Transverse colon (tissue), 4 donors: ENCODE measurements around the gene KMT2B. TPM values are rescaled to one million over a fixed set of nuclear protein-coding genes. Genes with fewer than 3 reads are reported as not detected.
A peak's percentile ranks its signal among the peaks of the same experiment; 100 is the strongest.

Experiments
- DNase-seq: peaks from one replicate; pipeline ENCODE4 v3.0.0-alpha.2; 2019
- H3K27ac ChIP-seq, 4 donors: fragments of 200-600 bp; sonication (generic); 2 replicates each; pipeline ENCODE4 v1.5.1; 2016 to 2018; ENCODE audit warnings: inconsistent platforms in 4 of 4
- H3K27me3 ChIP-seq: fragments of 200-600 bp; sonication (generic); 2 replicates; pipeline ENCODE4 v1.5.1; 2017; ENCODE audit warnings: inconsistent platforms
- H3K36me3 ChIP-seq, 4 donors: fragments of 200-600 bp; sonication (generic); 2 replicates each; pipeline ENCODE4 v1.5.1; 2017 to 2019; ENCODE audit warnings: inconsistent platforms in 4 of 4
- H3K4me1 ChIP-seq, 4 donors: fragments of 200-600 bp; sonication (generic); 2 replicates each; pipeline ENCODE4 v1.5.1; 2017 to 2020; ENCODE audit warnings: inconsistent platforms in 4 of 4
- H3K4me3 ChIP-seq, 4 donors: fragments of 200-600 bp; sonication (generic); 1 replicate in 1 of 4; 2 replicates in 3 of 4; pipeline versions ENCODE4 v1.5.1 to v1.6.1; 2017 to 2019; ENCODE audit warnings: inconsistent platforms in 4 of 4
- H3K9me3 ChIP-seq, 2 donors: fragments of 200-600 bp; sonication (generic); 2 replicates each; pipeline ENCODE4 v1.5.1; 2017 to 2019; ENCODE audit warnings: inconsistent platforms in 2 of 2
- EP300 ChIP-seq: sonication (generic); formaldehyde crosslinking; IDR thresholded peaks from one replicate; pipeline ENCODE4 v1.6.1; 2017; ENCODE audit warnings: antibody characterized with exemption, low read depth
- POLR2A ChIP-seq: fragments of 450-650 bp; IDR thresholded peaks from one replicate; pipeline ENCODE4 v1.6.1; 2016; ENCODE audit warnings: antibody characterized with exemption, mild to moderate bottlenecking, moderate library complexity
- POLR2AphosphoS5 ChIP-seq, 3 donors: sonication (generic); formaldehyde crosslinking; IDR thresholded peaks; one replicate each; pipeline ENCODE4 v1.6.1; 2016; ENCODE audit warnings: antibody characterized with exemption in 3 of 3
- WGBS, 2 donors: methylation state at CpG; one replicate each; pipeline ENCODE4 v1.1.5; 2018; ENCODE audit warnings: low coverage in 1 of 2; 5-methylcytosine and 5-hydroxymethylcytosine counted together
- in situ Hi-C, 4 donors: fragments of 200-750 bp; cut with MboI; loops; one replicate each; pipeline versions ENCODE4 v1.15.0 to v1.15.1; 2017; ENCODE audit warnings: low sequenced_read_pairs in 3 of 4, low pct_ligation_motif_present in 1 of 4, low pct_unique_long_range_greater_than_20kb in 1 of 4
- intact Hi-C: fragments of 100-400 bp; cut with DNase I; formaldehyde crosslinking; loops from one replicate; pipeline ENCODE4 v1.15.1; 2023; ENCODE audit warnings: low total_unique reads
- total RNA-seq, 4 donors: library from RNA; depleted of rRNA; stranded (reverse); fragments of >200 nt; gene quantifications; one replicate each; pipeline ENCODE4 v1.1.0, GENCODE V29; 2016
- TF ChIP-seq, protein P1 (sequence below), 5 experiments: fragments of 200-600 bp in 3 of 5; fragments of 450-650 bp in 2 of 5; sonication (generic) in 3 of 5; IDR thresholded peaks; 1 replicate in 2 of 5; 2 replicates in 3 of 5; pipeline ENCODE4 v1.5.1; 2016 to 2017; ENCODE audit warnings: antibody characterized with exemption in 5 of 5, inconsistent platforms in 3 of 5, mild to moderate bottlenecking in 2 of 5, moderate library complexity in 1 of 5

Gene KMT2B
- total RNA-seq, 4 donors from 2014 or later, result 31.8 to 63.9 (median 50.7) TPM

DNA sequence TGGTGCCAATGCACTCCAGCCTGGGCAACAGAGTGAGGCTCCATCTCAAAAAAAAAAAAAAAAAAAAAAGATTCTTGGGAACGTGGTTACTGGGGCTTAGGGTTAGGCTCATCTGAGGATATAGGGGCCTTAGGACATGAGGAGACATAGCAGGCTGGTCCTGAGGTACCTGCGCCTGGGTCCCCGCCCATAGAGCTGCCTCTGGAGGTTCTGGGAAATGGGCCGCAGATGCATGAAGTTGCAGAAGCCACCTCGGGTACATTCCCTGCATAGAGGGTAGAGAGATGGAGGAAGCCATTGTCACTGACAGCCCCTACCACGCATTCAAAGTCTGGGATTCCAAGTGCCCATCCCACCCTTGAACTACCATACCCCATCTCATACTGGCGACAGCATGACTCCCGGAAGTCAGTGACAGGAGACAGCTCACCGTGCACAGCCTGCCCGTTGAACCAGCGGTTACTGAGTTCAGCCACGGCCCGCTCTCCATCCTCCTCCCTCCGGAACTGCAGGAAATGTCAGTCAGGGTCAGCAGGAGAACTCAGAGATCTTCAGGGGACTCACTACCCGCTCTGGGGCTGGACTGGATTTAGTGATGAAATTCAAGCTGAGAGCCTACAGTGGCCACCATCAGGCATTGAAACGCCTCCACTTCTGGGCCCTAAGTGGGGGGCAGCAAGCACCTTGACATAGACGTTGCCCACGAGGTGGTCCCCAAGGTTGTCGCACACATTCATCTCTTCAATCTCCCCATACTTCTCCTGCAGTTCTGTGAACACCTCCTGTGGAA lies 26.0 kb downstream of the KMT2B start:
- in situ Hi-C loops, result no loop called here
- 92% methylated on average over 19 of the region's 19 CpGs; no CpG with 5 or more reads in 1 of the 2 donors for WGBS, 2 donors
- Histone ChIP-seq H3K36me3 (no peaks in the 10 kb centered on the region), H3K27me3 (no peaks in the 10 kb centered on the region), H3K9me3 (no peaks in the 10 kb centered on the region), H3K4me3 (peak overlapping the region in 1 of 4 donors; percentile 77), H3K27ac (peak overlapping the region; percentile 97 to 100 (median 100)), H3K4me1 (peaks cover 18 to 39% (median 33%) of the 10 kb centered on the region in 4 donors)
- DNase-seq, result no peak
- TF ChIP-seq POLR2AphosphoS5 (IDR thresholded peaks at IDR 0.05) (no peak), POLR2A (no peak), EP300 (no peak)
- TF ChIP-seq, protein P1, sequence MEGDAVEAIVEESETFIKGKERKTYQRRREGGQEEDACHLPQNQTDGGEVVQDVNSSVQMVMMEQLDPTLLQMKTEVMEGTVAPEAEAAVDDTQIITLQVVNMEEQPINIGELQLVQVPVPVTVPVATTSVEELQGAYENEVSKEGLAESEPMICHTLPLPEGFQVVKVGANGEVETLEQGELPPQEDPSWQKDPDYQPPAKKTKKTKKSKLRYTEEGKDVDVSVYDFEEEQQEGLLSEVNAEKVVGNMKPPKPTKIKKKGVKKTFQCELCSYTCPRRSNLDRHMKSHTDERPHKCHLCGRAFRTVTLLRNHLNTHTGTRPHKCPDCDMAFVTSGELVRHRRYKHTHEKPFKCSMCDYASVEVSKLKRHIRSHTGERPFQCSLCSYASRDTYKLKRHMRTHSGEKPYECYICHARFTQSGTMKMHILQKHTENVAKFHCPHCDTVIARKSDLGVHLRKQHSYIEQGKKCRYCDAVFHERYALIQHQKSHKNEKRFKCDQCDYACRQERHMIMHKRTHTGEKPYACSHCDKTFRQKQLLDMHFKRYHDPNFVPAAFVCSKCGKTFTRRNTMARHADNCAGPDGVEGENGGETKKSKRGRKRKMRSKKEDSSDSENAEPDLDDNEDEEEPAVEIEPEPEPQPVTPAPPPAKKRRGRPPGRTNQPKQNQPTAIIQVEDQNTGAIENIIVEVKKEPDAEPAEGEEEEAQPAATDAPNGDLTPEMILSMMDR (IDR thresholded peaks at IDR 0.05), result no peak
- intact Hi-C loops, result loop anchor here (10.0 kb wide), 1 partner anchor 191 kb away; the partner anchor contains the start of gene LRFN3

DNA sequence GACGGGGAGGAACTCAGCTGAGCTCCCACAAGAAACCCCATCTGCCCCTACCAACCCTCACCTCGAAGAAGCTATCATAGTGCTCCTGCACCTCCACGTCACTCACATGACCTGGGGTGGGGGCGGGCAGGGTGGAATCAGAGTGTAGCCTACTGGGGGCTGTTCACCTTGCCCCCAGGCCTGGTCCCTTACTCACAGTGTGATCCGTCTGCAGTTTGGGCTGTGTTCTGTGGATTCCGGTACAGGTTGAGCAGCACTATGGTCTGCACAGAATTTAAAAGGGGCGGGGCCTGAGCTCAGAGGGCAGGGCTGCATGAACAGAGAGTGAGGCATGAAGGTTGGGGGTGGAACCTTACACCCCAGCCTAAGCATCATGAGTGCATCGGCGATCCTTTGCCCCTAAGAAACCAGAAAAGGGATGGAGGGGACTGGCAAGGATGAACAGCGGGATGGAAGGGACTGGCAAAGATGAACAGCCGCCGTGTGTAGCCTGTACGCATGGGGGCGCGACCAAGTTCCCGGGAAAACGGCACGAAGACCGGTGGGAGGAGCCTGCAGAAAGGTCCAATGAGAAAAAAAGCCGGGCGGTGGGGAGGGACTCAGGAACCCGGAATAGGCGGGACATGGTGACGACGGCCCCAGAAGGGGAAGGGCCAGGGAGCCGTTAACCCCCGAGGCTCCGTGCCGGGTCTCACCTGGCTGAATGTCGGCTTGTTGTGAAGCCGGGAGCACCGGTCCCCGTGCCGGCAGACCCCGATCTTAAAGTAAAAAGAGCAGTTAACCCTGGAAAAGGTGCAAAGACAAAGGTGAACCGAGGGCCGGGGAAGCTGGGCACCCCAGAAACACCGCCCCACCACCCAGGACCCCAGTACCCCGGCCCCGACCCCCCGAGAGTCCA lies 26.9 kb downstream of the KMT2B start:
- peak overlapping the region; percentile 68 to 98 (median 80) for H3K4me3 ChIP-seq
- H3K36me3 ChIP-seq, result no peaks in the 10 kb centered on the region
- H3K27ac ChIP-seq, result peak overlapping the region; percentile 97 to 100 (median 100)
- H3K9me3 ChIP-seq, result no peaks in the 10 kb centered on the region
- TF ChIP-seq POLR2AphosphoS5 (IDR thresholded peaks at IDR 0.05), result no peak
- TF ChIP-seq, protein P1 (IDR thresholded peaks at IDR 0.05), result peak in 3 of 5 experiments; percentile 27 to 41 (median 37)
- no peak for TF ChIP-seq POLR2A
- no peak for TF ChIP-seq EP300
- WGBS, 2 donors, result 1 to 11% methylated on average over 18 to 38 of the region's 41 CpGs
- DNase-seq, result peak; percentile 97
- peaks cover 24 to 44% (median 39%) of the 10 kb centered on the region in 4 donors for H3K4me1 ChIP-seq
- in situ Hi-C loops (no loop called here), intact Hi-C loops (loop anchor here (10.0 kb wide), 1 partner anchor 190 kb away; the partner anchor contains the start of gene LRFN3)
- no peaks in the 10 kb centered on the region for H3K27me3 ChIP-seq

DNA sequence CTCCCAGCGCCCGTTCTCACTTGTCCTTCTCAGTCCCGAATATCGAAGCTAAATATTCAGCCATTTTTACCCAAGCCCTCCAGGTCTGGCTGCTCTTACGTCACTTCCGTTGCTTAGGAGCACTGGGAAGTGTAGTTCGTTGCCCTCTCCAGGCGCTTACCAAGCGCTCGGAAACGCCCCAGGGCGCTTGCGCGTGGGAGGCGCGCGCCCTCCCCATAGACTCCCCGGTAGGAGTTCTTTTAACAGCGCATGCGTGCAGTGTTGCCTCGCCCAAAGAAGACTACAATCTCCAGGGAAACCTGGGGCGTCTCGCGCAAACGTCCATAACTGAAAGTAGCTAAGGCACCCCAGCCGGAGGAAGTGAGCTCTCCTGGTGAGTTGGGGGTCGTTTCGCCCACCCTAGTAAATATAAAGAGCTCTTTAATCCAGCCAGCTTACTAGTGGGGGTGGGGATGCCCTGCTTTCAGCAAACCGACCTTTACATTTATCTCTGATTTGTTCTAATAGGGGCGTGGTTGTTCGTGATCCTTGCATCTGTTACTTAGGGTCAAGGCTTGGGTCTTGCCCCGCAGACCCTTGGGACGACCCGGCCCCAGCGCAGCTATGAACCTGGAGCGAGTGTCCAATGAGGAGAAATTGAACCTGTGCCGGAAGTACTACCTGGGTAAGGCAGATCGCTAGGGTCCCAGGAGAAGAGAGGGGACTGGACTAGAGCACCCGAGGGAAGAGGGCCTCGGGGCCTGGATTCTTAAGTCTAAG lies 27.7 kb downstream of the KMT2B start, which contains the start of the genes PSENEN and U2AF1L4:
Gene PSENEN, plus strand, starts transcription at position 324 of the 759 bp plus-strand sequence. Its CDS starts 280 bp downstream, at position 604.
Gene U2AF1L4, minus strand, starts transcription at position 91 of the 759 bp plus-strand sequence. Its CDS starts 27 bp downstream, at position 64.
- Histone ChIP-seq H3K4me3 (peak within 1 kb of the TSS; percentile 68 to 98 (median 80)), H3K9me3 (no peaks in the 10 kb centered on the region), H3K27ac (peak within 1 kb of the TSS; percentile 97 to 100 (median 100)), H3K36me3 (no peaks in the 10 kb centered on the region), H3K27me3 (no peaks in the 10 kb centered on the region), H3K4me1 (peaks cover 21 to 45% (median 36%) of the 10 kb centered on the region in 4 donors)
- no peak for TF ChIP-seq EP300
- TF ChIP-seq, protein P1 (IDR thresholded peaks at IDR 0.05), result peak in 1 of 5 experiments; percentile 13
- peak; percentile 20 to 78 (median 74) for TF ChIP-seq POLR2AphosphoS5 (IDR thresholded peaks at IDR 0.05)
- TF ChIP-seq POLR2A, result peak; percentile 61
- peak; percentile 97 for DNase-seq
- intact Hi-C loops (loop anchor here (10.0 kb wide), 1 partner anchor 189 kb away; the partner anchor contains the start of gene LRFN3), in situ Hi-C loops (no loop called here)
- 1 to 18% methylated on average over 2 to 36 of the region's 40 CpGs for WGBS, 2 donors
